ENCODE data around the gene TNRC6A. TPM values are rescaled to one million over a fixed set of nuclear protein-coding genes. Genes with fewer than 3 reads are reported as not detected.

Gene TNRC6A
- total RNA-seq, 4 donors from 2014 or later = 45.8 to 70.7 (median 57.4) TPM

- WGBS, 2 donors = 71 to 81% methylated on average over 7 of the region's 7 CpGs
- Histone ChIP-seq H3K4me3 (replicated peaks in 1 of 3) (no peak overlapping the region), H3K27me3 (no peaks in the 10 kb centered on the region), H3K4me1 (no peaks in the 10 kb centered on the region), H3K9me3 (no peaks in the 10 kb centered on the region), H3K36me3 (no peaks in the 10 kb centered on the region), H3K27ac (no peak overlapping the region)
- TF ChIP-seq CTCF (IDR thresholded peaks at IDR 0.05) (no peak), POLR2A (IDR thresholded peaks at IDR 0.05) (no peak)
- intact Hi-C loops (cut with DNase I) = no loop called here
- no peak for DNase-seq
These were observed 36.6 kb upstream of the TNRC6A start for GRCh38 chr16:24692854-24693253.

- intact Hi-C loops (cut with DNase I) = no loop called here
- 57 to 60% methylated on average over 5 of the region's 5 CpGs for WGBS, 2 donors
These were observed 34.5 kb upstream of the TNRC6A start for GRCh38 chr16:24694931-24695330.

GRCh38 chr16:24696699-24697098 is 32.8 kb upstream of the TNRC6A start:
- DNase-seq = no peak
- H3K36me3 ChIP-seq = no peaks in the 10 kb centered on the region
- 93 to 94% methylated on average over 5 of the region's 5 CpGs for WGBS, 2 donors
- no peak for TF ChIP-seq POLR2A (IDR thresholded peaks at IDR 0.05)
- TF ChIP-seq CTCF (IDR thresholded peaks at IDR 0.05) = no peak
- intact Hi-C loops (cut with DNase I) = no loop called here
- no peaks in the 10 kb centered on the region for H3K27me3 ChIP-seq
- H3K4me1 ChIP-seq = peaks cover 0 to 4% of the 10 kb centered on the region in 2 donors
- no peak overlapping the region for H3K27ac ChIP-seq
- no peaks in the 10 kb centered on the region for H3K9me3 ChIP-seq
- H3K4me3 ChIP-seq (replicated peaks in 1 of 3) = no peak overlapping the region

More at GRCh38 chr16:24694931-24695330, 34.5 kb upstream of the TNRC6A start:
- no peak overlapping the region for H3K4me3 ChIP-seq (replicated peaks in 1 of 3)
- no peaks in the 10 kb centered on the region for H3K36me3 ChIP-seq
- no peaks in the 10 kb centered on the region for H3K27me3 ChIP-seq
- no peaks in the 10 kb centered on the region for H3K4me1 ChIP-seq
- H3K9me3 ChIP-seq = no peaks in the 10 kb centered on the region
- TF ChIP-seq CTCF (IDR thresholded peaks at IDR 0.05) (no peak), POLR2A (IDR thresholded peaks at IDR 0.05) (no peak)
- no peak overlapping the region for H3K27ac ChIP-seq
- DNase-seq = no peak

- H3K27ac ChIP-seq = no peak overlapping the region
- peaks cover 0 to 4% of the 10 kb centered on the region in 2 donors for H3K4me1 ChIP-seq
- WGBS, 2 donors = 85 to 89% methylated on average over 5 of the region's 5 CpGs
- H3K9me3 ChIP-seq = no peaks in the 10 kb centered on the region
- no peak for TF ChIP-seq POLR2A (IDR thresholded peaks at IDR 0.05)
- no peak for TF ChIP-seq CTCF (IDR thresholded peaks at IDR 0.05)
- no peak for DNase-seq
- intact Hi-C loops (cut with DNase I) = no loop called here
- H3K4me3 ChIP-seq (replicated peaks in 1 of 3) = no peak overlapping the region
- no peaks in the 10 kb centered on the region for H3K27me3 ChIP-seq
- no peaks in the 10 kb centered on the region for H3K36me3 ChIP-seq
These were observed 31.1 kb upstream of the TNRC6A start for GRCh38 chr16:24698308-24698707.

- Histone ChIP-seq H3K36me3 (no peaks in the 10 kb centered on the region), H3K4me3 (replicated peaks in 1 of 3) (no peak overlapping the region), H3K27ac (no peak overlapping the region), H3K9me3 (no peaks in the 10 kb centered on the region), H3K27me3 (no peaks in the 10 kb centered on the region), H3K4me1 (peaks cover 0 to 4% of the 10 kb centered on the region in 2 donors)
- 93 to 98% methylated on average over 7 of the region's 7 CpGs for WGBS, 2 donors
- no peak for DNase-seq
- intact Hi-C loops (cut with DNase I) = no loop called here
- TF ChIP-seq POLR2A (IDR thresholded peaks at IDR 0.05) = no peak
- no peak for TF ChIP-seq CTCF (IDR thresholded peaks at IDR 0.05)
These were observed 30.2 kb upstream of the TNRC6A start for GRCh38 chr16:24699151-24699723.
